Superior temporal gyrus (tissue), 1 donor: ENCODE results near the gene CLDN4.
"Not testable (repeated sequence)": the region's sequence is repeated elsewhere in the genome, so short reads cannot be mapped to it uniquely, and the experiment has no call there.

ENCODE experiments used
- DNase-seq: peaks from one replicate; pipeline ENCODE4 v3.0.0-alpha.2; 2016; ENCODE audit errors: extremely low spot score

Gene CLDN4, protein sequence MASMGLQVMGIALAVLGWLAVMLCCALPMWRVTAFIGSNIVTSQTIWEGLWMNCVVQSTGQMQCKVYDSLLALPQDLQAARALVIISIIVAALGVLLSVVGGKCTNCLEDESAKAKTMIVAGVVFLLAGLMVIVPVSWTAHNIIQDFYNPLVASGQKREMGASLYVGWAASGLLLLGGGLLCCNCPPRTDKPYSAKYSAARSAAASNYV

GRCh38 chr7:73830681-73831583 lies at the start of gene CLDN4:
Gene CLDN4 (plus strand): TSS chr7:73830996. CDS start chr7:73831202, 206 bp downstream.
- DNase-seq: no peak

DNA sequence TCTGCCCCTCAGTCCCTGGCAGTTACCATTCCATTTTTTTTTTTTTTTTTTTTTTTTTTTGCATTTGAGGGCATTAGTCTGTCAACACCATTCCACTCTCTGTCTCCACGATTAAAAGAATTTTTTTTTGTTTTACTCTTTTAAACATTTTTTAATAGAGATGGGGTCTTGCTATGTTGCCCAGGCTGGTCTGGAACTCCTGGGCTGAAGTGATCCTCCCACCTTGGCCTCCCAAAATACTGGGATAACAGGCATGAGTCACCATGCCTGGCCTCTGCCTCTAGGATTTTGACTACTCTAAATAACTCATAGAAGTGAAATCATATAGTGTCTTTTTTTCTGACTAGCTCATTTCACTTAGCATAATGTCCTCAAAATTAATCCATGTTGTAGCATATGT lies 44.2 kb upstream of the CLDN4 start:
- DNase-seq: no peak

GRCh38 chr7:73787786-73788048 lies 43.1 kb upstream of the CLDN4 start:
- DNase-seq: not testable (repeated sequence)

DNA sequence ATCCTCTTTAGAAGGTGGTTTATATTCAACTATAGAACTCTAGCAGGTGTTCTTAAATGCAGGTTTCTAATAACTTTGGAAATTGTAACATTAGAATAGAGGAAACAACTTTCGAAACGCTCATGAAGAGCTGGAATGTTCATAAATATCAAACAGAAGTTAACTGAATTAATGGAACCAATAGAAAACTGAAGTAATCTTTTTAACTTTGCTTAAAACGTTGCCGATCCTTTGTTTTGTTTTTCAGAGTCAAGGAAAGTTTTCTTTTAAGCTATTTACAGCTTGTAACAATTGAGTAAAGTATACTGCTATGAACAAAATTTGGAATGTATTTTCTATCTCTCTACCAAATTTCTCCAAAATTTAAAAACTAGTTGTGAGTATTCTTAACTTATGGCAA lies 41.7 kb upstream of the CLDN4 start:
- DNase-seq: no peak

DNA sequence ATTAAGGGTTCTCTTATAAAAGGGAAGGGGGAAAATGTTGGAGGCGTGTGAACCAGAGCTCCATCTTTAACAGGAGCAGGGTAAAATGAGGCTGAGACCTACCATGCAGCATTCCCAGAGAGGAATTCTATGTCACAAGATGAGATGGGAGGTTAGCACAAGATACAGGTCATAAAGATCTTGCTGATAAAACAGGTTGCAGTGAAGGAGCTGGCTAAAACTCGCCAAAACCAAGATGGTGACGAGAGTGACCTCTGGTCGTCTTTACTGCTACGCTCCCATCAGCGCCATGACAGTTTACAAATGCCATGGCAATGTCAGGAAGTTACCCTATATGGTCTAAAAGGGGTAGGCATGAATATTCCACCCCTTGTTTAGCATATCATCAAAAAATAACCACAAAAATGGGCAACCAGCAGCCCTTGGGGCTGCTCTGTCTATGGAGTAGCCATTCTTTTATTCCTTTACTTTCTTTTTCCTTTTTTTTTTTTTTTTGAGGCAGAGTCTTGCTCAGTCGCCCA lies 39.6 kb upstream of the CLDN4 start:
- DNase-seq: not testable (repeated sequence)

- not testable (repeated sequence) for DNase-seq
Measured at GRCh38 chr7:73795188-73795587, 35.6 kb upstream of the CLDN4 start.

- DNase-seq: not testable (repeated sequence)
Measured at GRCh38 chr7:73796656-73797055, 34.1 kb upstream of the CLDN4 start.

DNA sequence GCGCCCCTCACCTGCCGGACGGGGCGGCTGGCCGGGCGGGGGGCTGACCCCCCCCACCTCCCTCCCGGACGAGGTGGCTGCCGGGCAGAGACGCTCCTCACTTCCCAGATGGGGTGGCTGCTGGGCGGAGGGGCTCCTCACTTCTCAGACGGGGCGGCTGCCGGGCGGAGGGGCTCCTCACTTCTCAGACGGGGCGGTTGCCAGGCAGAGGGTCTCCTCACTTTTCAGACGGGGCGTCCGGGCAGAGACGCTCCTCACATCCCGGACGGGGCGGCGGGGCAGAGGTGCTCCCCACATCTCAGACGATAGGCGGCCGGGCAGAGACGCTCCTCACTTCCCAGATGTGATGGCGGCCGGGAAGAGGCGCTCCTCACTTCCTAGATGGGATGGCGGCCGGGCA lies 33.6 kb upstream of the CLDN4 start:
- not testable (repeated sequence) for DNase-seq

DNA sequence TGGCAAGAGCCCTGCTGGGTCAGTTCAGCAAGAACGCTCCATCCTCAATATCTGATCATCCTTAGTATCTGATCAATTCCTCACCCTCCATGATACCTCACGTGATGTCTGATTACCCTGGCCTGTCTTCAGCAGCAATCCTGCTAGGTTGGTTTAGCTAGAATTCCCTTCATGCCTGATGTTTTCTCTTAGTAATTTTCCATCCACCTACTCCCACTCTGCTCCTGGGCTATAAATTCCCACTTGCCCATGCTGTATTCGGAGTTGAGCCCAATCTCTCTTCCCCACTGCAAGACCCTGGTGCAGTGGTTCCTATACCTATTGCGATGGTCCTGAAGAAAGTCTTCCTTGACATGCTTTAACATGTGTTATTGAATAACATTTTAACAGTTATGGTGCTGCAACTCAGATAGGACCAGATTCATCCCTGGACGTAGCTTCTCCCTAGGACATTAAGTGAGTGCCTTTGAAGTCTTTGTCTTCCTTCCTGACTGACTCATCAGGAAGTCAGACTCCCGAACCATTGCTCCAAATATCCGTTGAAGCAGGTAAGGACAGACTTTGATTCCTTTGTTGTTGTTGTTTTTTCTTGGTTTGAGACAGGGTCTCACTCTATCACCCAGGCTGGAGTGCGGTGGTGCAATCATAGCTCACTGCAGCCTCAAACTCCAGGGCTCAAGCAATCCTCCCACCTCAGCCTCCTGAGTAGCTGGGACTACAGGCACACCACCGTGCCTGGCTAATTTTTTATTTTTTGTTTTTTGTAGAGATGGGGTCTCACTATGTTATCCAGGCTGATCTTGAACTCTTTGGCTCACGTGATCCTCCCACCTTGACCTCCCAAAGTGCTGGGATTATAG lies 31.3 kb upstream of the CLDN4 start:
- no peak for DNase-seq

- no peak for DNase-seq
Measured at GRCh38 chr7:73801577-73801976, 29.2 kb upstream of the CLDN4 start.

DNA sequence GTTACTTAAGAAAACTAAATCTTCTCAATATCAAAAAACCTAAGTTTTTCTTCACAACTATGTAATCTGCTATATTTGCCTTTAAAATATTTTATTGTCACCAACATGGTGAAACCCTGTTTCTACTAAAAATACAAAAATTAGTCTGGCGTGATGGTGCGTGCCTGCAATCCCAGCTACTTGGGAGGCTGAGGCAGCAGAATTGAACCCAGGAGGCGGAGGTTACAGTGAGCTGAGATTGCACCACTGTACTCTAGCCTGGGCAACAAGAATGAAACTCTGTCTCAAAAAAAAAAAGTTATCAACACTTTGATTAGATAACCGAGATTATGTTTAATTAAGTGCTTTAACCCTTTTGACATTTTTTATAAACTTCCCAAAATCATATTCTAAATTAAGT lies 28.3 kb upstream of the CLDN4 start:
- DNase-seq: no peak

DNA sequence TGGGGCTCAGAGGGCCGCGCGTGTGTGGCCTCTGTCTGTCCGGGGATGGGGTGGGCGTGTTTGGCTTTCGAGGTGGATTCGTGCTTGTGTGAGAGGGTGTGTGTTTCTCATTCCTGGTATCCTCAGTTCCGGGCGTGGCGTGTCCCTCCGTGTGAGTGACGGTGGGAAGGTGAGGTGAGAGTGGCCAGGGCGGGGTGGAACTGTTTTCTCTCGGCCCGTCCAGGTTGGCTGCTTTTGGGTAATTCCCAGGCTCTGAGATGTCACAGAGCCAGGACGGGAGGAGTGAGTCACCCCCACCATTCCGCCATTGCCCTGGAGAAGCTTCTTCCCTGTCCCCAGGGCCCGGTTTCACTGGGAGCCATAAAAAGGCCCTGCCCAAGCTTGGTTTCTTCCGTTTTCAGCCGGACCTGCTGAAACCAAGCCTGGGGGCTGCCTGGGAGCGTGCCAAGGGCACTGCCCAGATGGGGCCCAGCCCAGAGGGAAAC lies 21.3 kb upstream of the CLDN4 start:
- DNase-seq: no peak

- DNase-seq: no peak
Measured at GRCh38 chr7:73810998-73811360, 19.8 kb upstream of the CLDN4 start.

- peak; percentile 20 for DNase-seq
Measured at GRCh38 chr7:73811760-73812168, 19.0 kb upstream of the CLDN4 start.

- no peak for DNase-seq
Measured at GRCh38 chr7:73812996-73813395, 17.8 kb upstream of the CLDN4 start.

DNA sequence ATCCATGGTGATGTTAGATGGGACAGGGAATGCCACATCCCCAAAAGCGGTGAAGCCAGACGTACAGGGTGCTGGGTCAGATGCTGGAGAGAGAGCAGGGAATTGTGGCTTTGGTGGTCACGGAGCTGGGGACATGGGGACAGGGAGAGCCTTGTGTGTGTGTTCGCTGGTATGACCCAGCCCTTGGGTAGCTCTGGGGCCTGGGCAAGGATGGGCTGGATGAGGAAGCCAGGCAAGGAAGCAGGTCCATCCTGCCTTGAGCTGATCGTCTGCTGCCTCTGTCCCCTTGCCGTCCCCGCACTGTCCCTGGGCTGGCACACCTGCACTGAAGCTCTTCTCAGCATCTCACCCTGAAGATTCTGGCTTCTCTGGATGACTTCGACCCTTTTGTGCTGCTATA lies 15.4 kb upstream of the CLDN4 start:
- no peak for DNase-seq

GRCh38 chr7:73817121-73817520 lies 13.7 kb upstream of the CLDN4 start:
- DNase-seq: no peak

DNA sequence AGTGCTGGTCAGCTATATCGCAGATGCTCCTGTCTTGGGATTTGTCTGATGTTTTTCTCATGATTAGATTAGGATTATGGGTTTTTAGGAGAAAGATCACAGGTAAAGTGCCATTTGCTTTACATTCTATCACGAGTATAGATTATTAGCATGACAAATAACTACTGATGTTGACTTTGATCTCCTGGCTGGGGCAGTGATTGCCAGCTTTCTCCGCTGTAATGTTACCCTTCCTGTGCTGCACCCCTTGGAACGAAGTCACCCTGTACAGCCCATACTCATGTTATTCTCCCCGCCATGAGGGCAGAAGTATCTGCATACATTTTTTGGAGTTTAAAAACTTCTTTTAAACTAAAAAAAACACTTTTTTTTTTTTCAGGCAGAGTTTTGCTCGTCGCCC lies 10.8 kb upstream of the CLDN4 start:
- no peak for DNase-seq

DNA sequence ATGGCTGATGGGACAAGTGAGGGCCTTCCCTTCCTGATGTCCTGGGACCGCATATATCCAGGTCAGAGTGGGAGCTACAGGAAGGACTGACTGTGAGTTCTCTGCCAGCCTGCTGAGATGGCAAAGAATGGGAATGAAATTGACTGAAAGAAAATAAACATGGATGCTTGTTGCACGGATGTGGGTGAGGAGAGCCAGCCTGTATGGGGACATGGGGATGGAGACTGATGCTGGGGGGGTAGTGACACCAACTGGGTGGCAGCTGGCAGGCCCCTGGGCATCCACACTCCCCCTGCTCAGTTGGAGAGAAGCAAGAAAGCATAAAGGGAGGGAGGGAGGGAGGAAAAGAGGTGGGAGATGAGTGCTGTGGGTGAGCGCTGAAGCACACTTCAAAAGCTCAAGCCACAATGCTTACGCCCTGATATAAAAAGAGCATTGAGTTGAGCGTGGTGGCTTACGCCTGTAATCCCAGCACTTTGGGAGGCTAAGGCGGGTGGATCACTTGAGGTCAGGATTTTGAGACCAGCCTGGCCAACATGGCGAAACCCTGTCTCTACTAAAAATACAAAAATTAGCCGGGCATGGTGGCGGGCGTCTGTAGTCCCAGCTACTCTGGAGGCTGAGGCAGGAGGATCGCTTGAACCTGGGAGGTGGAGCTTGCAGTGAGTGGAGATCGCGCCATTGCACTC lies 9.1 kb upstream of the CLDN4 start:
- DNase-seq: not testable (repeated sequence)

DNA sequence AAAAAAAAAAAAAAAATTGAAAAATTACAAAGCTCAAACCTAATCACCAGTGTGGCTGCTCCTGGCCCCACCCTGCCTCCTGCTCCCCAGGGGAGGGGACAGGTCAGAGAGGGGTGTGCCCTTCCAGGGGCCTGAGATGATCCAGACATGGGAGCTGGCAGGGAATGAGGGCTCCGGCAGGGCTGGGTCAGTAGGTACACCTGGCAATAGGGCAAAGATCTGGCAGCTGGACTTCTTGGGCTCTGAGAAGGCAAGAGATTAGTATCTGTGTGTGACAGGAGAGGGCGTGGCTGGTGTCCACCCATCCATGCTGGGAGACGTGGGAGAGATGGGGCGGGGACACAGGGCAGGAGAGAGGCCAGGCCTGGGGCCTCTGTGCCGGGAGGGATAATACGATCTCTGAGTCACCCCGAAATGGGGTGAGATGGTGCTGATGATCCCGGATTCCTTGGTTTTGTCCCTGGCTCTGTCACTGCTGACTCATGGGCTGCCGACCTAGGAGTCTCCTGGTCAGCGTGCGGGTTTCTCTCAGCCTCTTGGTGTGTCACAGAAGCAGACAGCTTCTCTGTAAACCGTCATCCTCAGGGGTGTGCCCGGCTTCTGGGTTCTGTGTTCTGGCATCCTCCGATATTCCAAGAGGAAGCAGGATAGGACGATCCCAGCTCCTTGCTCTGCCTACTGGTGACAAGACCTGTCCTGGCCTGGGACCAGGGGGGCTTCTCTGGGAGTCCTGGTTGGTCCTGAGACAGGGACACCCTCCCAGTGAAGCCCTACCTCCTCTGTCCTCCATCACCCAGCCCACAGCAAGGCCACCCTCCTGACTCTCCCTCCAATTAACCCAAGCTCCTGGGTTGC lies 8.2 kb upstream of the CLDN4 start:
- DNase-seq: no peak

GRCh38 chr7:73823257-73823656 lies 7.5 kb upstream of the CLDN4 start:
- no peak for DNase-seq
